Upper lobe of right lung (tissue), 1 donor: ENCODE measurements around the gene TMPRSS9. TPM values are rescaled to one million over a fixed set of nuclear protein-coding genes. Genes with fewer than 3 reads are reported as not detected.

Source experiments
- ATAC-seq: fragments of 200-7000 bp; cut with Tn5 transposase; one replicate; pipeline ENCODE4 v1.9.1; 2020; ENCODE audit warnings: mild to moderate bottlenecking, moderate library complexity
- DNase-seq: peaks from one replicate; pipeline ENCODE4 v3.0.0-alpha.2; 2020
- H3K27ac ChIP-seq: fragments of 200-600 bp; one replicate; pipeline ENCODE4 v1.8.0; 2022
- H3K27me3 ChIP-seq: fragments of 200-600 bp; one replicate; pipeline ENCODE4 v1.8.0; 2022; ENCODE audit warnings: mild to moderate bottlenecking
- H3K36me3 ChIP-seq: fragments of 200-600 bp; one replicate; pipeline ENCODE4 v1.8.0; 2022
- H3K4me1 ChIP-seq: fragments of 200-600 bp; one replicate; pipeline ENCODE4 v1.8.0; 2022
- H3K4me3 ChIP-seq: fragments of 200-600 bp; one replicate; pipeline ENCODE4 v1.8.0; 2022; ENCODE audit warnings: mild to moderate bottlenecking
- H3K9me3 ChIP-seq: fragments of 200-600 bp; one replicate; pipeline ENCODE4 v1.8.0; 2022
- intact Hi-C: fragments of 100-400 bp; cut with DNase I; formaldehyde crosslinking; loops from one replicate; pipeline ENCODE4 v1.11.0; 2022
- total RNA-seq: library from RNA; stranded (reverse); fragmentation: NEBNext Ultra II Directional; extraction: Animal tissue kit (Norgen Biotek cat#: 25700); gene quantifications from one replicate; pipeline ENCODE4 v1.2.1, GENCODE V29; 2021
- TF ChIP-seq, protein P1 (sequence below): fragments of 200-600 bp; IDR thresholded peaks from one replicate; pipeline ENCODE4 v1.8.0; 2022; ENCODE audit warnings: antibody characterized with exemption
- donor health status: DM: no; HTN: yes; CAD: no; lungs with severe emphysema.

TMPRSS9 gene
- total RNA-seq, 1 donor from 2014 or later = not detected

- no peaks in the 10 kb centered on the region for H3K9me3 ChIP-seq
- no peak overlapping the region for H3K27ac ChIP-seq
- intact Hi-C loops = no loop called here
- no peaks in the 10 kb centered on the region for H3K4me1 ChIP-seq
- DNase-seq (no peak), ATAC-seq (no peak)
- no peak overlapping the region for H3K4me3 ChIP-seq
- no peaks in the 10 kb centered on the region for H3K27me3 ChIP-seq
- H3K36me3 ChIP-seq = no peaks in the 10 kb centered on the region
- TF ChIP-seq, protein P1, sequence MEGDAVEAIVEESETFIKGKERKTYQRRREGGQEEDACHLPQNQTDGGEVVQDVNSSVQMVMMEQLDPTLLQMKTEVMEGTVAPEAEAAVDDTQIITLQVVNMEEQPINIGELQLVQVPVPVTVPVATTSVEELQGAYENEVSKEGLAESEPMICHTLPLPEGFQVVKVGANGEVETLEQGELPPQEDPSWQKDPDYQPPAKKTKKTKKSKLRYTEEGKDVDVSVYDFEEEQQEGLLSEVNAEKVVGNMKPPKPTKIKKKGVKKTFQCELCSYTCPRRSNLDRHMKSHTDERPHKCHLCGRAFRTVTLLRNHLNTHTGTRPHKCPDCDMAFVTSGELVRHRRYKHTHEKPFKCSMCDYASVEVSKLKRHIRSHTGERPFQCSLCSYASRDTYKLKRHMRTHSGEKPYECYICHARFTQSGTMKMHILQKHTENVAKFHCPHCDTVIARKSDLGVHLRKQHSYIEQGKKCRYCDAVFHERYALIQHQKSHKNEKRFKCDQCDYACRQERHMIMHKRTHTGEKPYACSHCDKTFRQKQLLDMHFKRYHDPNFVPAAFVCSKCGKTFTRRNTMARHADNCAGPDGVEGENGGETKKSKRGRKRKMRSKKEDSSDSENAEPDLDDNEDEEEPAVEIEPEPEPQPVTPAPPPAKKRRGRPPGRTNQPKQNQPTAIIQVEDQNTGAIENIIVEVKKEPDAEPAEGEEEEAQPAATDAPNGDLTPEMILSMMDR = no peak
These were observed 21.9 kb upstream of the TMPRSS9 start for GRCh38 chr19:2338055-2338615.

DNA sequence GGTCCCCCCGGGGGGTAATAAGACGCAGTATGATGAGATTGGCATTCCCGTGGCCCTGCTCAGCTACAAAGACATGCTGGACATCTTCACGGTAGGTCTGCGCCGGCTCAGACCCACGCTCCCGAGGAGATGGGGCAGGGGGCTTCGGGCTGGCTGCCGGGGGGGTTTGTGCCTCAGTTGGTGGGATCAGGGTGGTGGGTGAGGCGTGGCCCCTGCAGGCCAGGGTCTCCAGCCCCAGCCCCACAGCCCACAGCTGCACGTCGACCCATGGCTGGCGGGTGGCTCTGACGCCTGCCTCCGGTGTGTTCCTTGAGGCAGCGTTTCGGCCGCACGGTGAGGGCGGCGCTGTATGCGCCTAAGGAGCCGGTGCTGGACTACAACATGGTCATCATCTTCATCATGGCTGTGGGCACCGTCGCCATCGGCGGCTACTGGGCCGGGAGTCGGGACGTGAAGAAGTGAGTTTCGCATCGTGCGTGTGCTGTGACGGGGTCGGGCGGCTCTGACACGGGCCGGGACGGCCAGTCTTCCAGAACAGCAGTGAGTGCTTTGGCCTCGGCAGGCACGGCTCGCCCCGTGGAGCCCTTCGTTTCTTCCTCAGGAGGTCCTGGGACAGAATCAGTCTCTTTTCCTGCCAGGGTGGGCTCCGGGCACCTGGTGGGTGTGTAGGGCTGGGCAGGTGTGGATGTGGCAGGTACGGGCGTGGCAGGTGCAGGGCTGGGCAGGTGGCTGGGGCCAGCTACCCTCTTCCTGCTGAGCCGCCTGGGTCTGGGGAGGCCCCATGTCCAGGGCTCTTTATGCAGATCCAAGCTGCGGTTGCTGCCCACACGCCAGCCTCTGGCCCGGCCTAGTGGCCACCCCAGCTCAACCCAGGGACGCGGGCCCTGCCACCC, 21.1 kb upstream of the TMPRSS9 start:
- Histone ChIP-seq H3K4me3 (no peak overlapping the region), H3K36me3 (no peaks in the 10 kb centered on the region), H3K27me3 (no peaks in the 10 kb centered on the region), H3K27ac (no peak overlapping the region), H3K4me1 (no peaks in the 10 kb centered on the region), H3K9me3 (no peaks in the 10 kb centered on the region)
- ATAC-seq (no peak), DNase-seq (no peak)
- TF ChIP-seq, protein P1 = no peak
- intact Hi-C loops = no loop called here

- Histone ChIP-seq H3K27me3 (no peaks in the 10 kb centered on the region), H3K36me3 (no peaks in the 10 kb centered on the region), H3K27ac (no peak overlapping the region), H3K4me3 (no peak overlapping the region), H3K4me1 (no peaks in the 10 kb centered on the region), H3K9me3 (no peaks in the 10 kb centered on the region)
- TF ChIP-seq, protein P1 = no peak
- no peak for DNase-seq
- intact Hi-C loops = no loop called here
- no peak for ATAC-seq
These were observed 20.3 kb upstream of the TMPRSS9 start for GRCh38 chr19:2339644-2340310.

- Histone ChIP-seq H3K9me3 (no peaks in the 10 kb centered on the region), H3K36me3 (no peaks in the 10 kb centered on the region), H3K4me3 (no peak overlapping the region), H3K27ac (no peak overlapping the region), H3K4me1 (no peaks in the 10 kb centered on the region), H3K27me3 (no peaks in the 10 kb centered on the region)
- ATAC-seq = no peak
- DNase-seq = no peak
- TF ChIP-seq, protein P1 = no peak
- intact Hi-C loops = no loop called here
These were observed 19.4 kb upstream of the TMPRSS9 start for GRCh38 chr19:2340496-2341243.

DNA sequence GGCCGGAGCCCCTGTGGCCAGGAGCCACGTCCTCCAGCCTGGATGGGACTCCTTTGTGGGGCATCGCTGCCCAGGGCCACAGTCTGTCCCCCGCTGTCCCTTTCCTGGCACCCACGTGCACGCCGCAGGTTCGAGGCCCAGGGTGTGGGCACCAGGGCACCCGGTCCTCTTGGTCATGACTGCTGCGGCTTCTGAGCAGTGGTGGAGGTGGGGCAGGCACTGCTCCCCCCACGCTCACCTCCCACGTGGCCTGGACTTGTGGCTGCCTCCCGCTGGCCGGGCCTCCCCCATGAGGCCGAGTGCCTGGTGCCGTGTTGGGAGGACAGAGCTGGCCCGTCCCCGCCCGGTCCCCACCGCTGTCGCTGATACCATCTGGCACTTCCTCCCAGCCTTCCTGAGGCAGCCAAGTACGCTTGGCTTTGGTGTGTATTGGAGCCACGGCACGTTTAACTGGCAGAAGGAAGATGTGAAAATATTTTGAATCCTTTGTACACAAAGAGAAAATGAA, 18.8 kb upstream of the TMPRSS9 start:
- H3K27me3 ChIP-seq = no peaks in the 10 kb centered on the region
- TF ChIP-seq, protein P1 = no peak
- DNase-seq (no peak), ATAC-seq (no peak)
- no peaks in the 10 kb centered on the region for H3K9me3 ChIP-seq
- no peak overlapping the region for H3K27ac ChIP-seq
- H3K4me1 ChIP-seq = no peaks in the 10 kb centered on the region
- H3K4me3 ChIP-seq = no peak overlapping the region
- no peaks in the 10 kb centered on the region for H3K36me3 ChIP-seq
- intact Hi-C loops = no loop called here
